ENCODE results near the gene C9orf40.

C9orf40 gene

GRCh38 chr9:74940600-74940999 lies 12.1 kb downstream of the C9orf40 start:
- no peak for DNase-seq (ENCODE audit: low spot score)

- no peak for DNase-seq (ENCODE audit: low spot score)
These were observed 17.7 kb downstream of the C9orf40 start for GRCh38 chr9:74935008-74935407.

GRCh38 chr9:74921737-74922136 lies 31.0 kb downstream of the C9orf40 start:
- DNase-seq (ENCODE audit: low spot score): no peak

- DNase-seq (ENCODE audit: low spot score): no peak
These were observed 31.6 kb downstream of the C9orf40 start for GRCh38 chr9:74920944-74921626.

- DNase-seq (ENCODE audit: low spot score): no peak
These were observed 42.7 kb downstream of the C9orf40 start for GRCh38 chr9:74910036-74910435.

GRCh38 chr9:74908665-74909064 lies 44.0 kb downstream of the C9orf40 start:
- DNase-seq (ENCODE audit: low spot score): no peak

GRCh38 chr9:74907085-74907484 lies 45.6 kb downstream of the C9orf40 start:
- DNase-seq (ENCODE audit: low spot score): no peak

GRCh38 chr9:74901001-74901400 lies 51.7 kb downstream of the C9orf40 start:
- no peak for DNase-seq (ENCODE audit: low spot score)
